Measurements from ENCODE around the gene P2RX6. TPM values are rescaled to one million over a fixed set of nuclear protein-coding genes. Genes with fewer than 3 reads are reported as not detected.

P2RX6 gene
- total and polyA plus RNA-seq, 7 donors: 11.3 to 47.7 (median 32.8) TPM

DNA sequence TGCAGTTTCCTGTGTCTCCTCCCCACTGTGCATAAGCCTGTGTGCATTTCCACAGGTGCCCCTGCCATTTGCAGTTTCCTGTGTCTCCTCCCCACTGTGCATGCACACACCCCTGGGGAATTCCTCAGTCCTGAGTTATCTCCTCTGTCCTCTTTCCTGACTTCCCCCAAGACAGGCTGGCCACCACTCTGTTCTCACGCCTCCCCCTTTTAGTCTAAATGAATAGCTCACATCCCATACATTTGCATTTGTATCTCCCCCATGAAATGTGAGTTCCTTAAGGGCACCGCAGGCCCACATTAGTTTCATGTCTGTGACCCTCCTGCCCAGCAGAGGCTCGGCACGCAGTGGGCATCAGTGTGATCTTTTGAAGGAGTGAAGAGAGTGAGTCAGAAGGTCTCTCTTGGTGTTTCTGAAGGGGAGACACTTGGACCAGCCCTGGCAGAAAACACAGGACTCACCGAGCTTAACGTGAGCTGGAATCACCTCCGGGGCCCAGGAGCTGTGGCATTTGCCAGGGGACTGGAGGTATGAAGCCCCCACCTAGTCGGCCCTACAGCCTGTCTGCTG is 37.0 kb downstream of the P2RX6 start:
- H3K36me3 ChIP-seq (ENCODE audit: insufficient read depth in 1 of 2, low read depth in 1 of 2): no peaks in the 10 kb centered on the region
- no peak overlapping the region for H3K27ac ChIP-seq
- ATAC-seq (no peak), DNase-seq (no peak)
- intact Hi-C loops (cut with DNase I): loop anchor here in 1 of 2 donors (5.0 kb wide), 1 partner anchor 40 kb away; no protein-coding TSS in a partner anchor
- 66 to 70% (median 69%) methylated on average over 8 of the region's 8 CpGs for WGBS, 3 donors
- TF ChIP-seq CTCF (IDR thresholded peaks at IDR 0.05): no peak
- no peaks in the 10 kb centered on the region for H3K9me3 ChIP-seq
- no peaks in the 10 kb centered on the region for H3K27me3 ChIP-seq (ENCODE audit: insufficient read depth in 3 of 3, low read length in 2 of 3)
- H3K4me3 ChIP-seq: no peak overlapping the region
- no peaks in the 10 kb centered on the region for H3K4me1 ChIP-seq

DNA sequence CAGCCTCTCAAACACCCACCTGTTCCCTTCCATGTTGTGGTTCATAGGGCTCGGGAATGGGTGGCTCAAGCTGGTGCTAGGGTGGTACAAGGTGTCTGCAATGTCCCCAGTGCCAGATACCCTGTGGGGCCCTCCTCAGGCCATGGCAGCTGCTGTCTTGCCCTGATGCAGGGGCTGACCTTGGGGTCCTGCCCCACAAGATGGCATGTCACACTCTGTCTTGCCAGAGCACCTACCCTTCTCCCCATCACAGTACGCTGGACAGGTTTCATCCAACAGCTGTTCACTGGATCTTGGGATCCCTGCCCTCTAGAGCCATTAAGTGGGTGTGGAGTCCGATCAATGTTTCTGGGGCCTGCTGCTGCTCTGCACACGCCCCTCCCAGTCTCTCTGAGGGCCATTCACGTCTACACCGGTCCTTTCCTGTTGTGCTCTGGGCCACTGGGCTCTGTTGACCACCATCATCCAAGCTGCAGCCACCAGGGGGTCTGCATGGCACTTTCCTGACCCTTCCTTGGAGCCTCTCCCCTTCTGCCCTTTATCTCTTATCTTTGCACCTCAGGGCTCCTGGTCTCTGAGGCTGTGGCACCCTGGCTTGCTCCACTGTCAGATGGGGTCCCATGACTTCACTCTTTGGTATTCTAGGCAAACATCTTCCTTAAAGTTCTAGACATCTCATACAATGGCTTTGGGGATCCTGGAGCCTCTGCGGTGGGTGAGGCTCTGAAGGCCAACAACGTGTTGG is 37.9 kb downstream of the P2RX6 start:
- 80 to 87% (median 80%) methylated on average over 7 to 8 of the region's 8 CpGs for WGBS, 3 donors
- no peak for TF ChIP-seq CTCF (IDR thresholded peaks at IDR 0.05)
- intact Hi-C loops (cut with DNase I): loop anchor here in 1 of 2 donors (5.0 kb wide), 1 partner anchor 41 kb away; no protein-coding TSS in a partner anchor
- no peak overlapping the region for H3K4me3 ChIP-seq
- H3K27me3 ChIP-seq (ENCODE audit: insufficient read depth in 3 of 3, low read length in 2 of 3): no peaks in the 10 kb centered on the region
- no peak overlapping the region for H3K27ac ChIP-seq
- no peak for ATAC-seq
- H3K9me3 ChIP-seq: no peaks in the 10 kb centered on the region
- H3K36me3 ChIP-seq (ENCODE audit: insufficient read depth in 1 of 2, low read depth in 1 of 2): no peaks in the 10 kb centered on the region
- no peak for DNase-seq
- no peaks in the 10 kb centered on the region for H3K4me1 ChIP-seq

GRCh38 chr22:21054046-21054713 is 39.2 kb downstream of the P2RX6 start:
- ATAC-seq (no peak), DNase-seq (no peak)
- Histone ChIP-seq H3K4me1 (no peaks in the 10 kb centered on the region), H3K9me3 (no peaks in the 10 kb centered on the region), H3K4me3 (no peak overlapping the region), H3K27me3 (ENCODE audit: insufficient read depth in 3 of 3, low read length in 2 of 3) (no peaks in the 10 kb centered on the region), H3K27ac (no peak overlapping the region), H3K36me3 (ENCODE audit: insufficient read depth in 1 of 2, low read depth in 1 of 2) (no peaks in the 10 kb centered on the region)
- WGBS, 3 donors: 82 to 90% (median 85%) methylated on average over 14 to 15 of the region's 15 CpGs
- intact Hi-C loops (cut with DNase I): loop anchor here in 1 of 2 donors (5.0 kb wide), 1 partner anchor 42 kb away; no protein-coding TSS in a partner anchor
- TF ChIP-seq CTCF (IDR thresholded peaks at IDR 0.05): no peak

GRCh38 chr22:21054714-21055563 is 40.0 kb downstream of the P2RX6 start:
- H3K36me3 ChIP-seq (ENCODE audit: insufficient read depth in 1 of 2, low read depth in 1 of 2): no peaks in the 10 kb centered on the region
- no peak for ATAC-seq
- DNase-seq: no peak
- TF ChIP-seq CTCF (IDR thresholded peaks at IDR 0.05): no peak
- no peak overlapping the region for H3K27ac ChIP-seq
- no peaks in the 10 kb centered on the region for H3K4me1 ChIP-seq
- intact Hi-C loops (cut with DNase I): loop anchor here in 1 of 2 donors (5.0 kb wide), 1 partner anchor 43 kb away; no protein-coding TSS in a partner anchor
- no peak overlapping the region for H3K4me3 ChIP-seq
- H3K9me3 ChIP-seq: no peaks in the 10 kb centered on the region
- WGBS, 3 donors: 82 to 89% (median 85%) methylated on average over 11 of the region's 11 CpGs
- H3K27me3 ChIP-seq (ENCODE audit: insufficient read depth in 3 of 3, low read length in 2 of 3): no peaks in the 10 kb centered on the region
